Measurements from ENCODE around the gene EIF6.

EIF6 gene

DNA sequence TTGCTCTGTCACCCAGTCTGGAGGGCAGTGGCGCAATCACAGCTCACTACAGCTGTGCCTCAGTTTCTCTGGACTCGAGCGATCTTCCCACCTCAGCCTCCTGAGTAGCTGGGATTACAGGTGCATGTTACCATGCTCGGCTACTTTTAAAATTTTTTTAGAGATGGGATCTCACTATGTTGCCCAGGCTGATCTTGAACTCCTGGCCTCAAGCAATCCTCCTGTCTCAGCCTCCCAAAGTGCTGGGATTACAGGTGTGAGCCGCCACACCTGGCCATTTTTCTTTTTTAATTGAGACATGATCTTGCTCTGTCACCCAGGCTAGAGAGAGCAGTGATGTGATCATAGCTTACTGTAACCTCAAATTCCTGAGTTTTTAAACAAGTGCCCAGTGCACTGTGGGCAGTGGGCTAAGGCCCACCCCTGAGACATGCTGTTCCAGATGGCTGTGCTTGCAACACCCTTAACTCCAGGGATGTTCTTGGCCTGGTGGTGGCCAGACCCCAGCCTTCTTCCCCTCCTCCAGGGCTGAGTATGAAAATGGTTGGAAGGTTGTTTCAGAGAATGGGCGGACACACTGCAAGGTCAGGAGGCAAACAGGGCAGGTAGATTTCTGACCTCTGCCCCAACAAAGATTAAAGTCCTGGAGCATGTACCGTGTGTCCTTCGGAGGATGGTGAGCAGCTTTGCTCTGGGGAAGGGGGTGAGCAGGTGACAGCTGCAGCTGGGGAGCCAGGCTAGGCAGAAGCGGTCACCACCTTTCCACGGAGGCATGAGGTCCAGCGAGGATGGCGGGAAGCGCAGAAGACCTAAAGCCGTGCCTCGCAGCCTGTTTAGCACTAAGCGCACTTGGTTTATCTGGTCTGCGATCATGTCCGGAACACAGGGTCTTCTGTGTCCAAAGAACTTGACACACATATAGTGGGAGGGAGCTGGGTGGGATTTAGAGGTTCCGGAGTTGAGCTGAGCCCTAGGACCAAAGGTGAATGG lies 9.0 kb upstream of the EIF6 start:
- DNase-seq (ENCODE audit: low spot score) = no peak

DNA sequence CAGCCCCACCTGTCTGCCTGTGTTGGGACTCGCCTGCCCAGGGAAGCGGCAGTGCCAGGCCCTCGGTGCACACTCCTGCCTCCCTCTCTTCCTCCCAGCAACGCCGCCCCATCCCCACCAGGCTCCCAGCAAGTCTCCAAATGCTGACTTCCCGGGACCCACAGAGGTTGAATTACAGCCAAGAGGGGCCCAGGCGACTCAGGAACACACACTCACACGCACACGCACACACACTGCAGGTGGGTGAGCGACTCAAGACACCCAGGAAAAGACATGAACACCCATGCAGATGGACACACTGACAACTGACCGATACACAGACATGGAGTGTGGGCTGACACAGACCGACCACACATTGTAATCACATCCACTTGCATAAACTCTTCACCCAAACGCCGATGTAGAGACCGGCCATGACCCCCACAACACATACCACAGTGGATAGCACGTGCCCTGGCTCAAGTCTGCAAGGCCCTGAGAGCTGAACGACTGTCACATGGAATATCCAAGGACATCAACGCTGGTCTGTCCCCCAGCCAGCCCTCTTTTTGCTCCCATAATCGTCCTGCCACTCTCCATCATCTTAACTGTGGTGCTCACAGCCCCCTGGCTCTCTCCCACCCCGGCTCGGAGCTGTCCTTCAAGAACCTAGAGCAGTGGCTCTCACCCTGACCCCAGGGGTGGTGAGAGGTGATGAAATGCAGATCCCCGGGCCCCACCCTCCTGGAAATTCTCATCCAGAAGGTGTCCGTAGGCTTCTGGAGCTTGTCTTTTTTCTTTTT lies 8.1 kb upstream of the EIF6 start:
- DNase-seq (ENCODE audit: low spot score) = no peak

DNA sequence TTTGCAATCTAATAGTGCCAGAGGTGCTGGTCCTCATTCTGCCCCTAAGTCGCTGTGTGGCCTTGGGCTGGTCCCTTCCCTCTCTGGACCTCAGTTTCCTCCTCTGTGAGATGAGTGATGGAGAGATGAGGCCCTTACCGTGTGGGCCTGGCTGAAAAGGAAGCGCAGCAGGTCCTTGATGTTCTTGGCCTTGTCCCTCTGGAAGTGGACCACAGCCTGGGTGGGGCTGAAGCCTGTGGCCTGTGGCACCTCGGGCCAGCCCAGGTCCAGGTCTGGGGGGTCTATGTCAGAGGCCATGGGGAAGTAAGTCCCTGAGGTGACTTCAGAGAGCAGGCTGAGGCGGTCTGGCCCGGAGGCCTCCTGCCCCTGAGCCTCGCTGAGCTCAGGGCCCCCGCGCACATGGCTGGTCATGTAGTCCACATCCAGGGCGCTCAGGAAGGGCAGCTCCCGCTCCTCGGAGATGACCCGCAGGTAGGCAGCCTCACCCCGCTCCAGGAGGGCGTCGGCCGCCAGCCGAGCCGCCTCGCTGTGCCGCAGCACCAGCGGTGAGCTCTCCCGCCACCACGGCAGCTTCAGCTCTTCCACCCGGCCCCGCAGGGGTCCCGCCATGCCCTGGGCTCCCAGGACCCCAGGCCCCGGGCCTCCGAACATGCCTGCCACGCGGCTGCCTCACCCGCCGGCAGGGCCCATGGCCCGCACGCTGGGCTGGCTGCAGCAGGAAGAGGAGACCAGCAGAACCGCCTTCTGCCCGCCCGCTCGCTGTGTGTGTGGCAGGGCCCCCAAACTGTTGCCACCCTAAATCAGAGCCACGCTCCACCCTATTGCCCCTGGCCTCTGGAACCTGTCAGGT lies 7.3 kb upstream of the EIF6 start, which contains the start of gene FAM83C:
Gene FAM83C (minus strand): TSS at position 772 of the 850 bp plus-strand sequence. CDS start 121 bp downstream, at position 651.
- DNase-seq (ENCODE audit: low spot score) = no peak

DNA sequence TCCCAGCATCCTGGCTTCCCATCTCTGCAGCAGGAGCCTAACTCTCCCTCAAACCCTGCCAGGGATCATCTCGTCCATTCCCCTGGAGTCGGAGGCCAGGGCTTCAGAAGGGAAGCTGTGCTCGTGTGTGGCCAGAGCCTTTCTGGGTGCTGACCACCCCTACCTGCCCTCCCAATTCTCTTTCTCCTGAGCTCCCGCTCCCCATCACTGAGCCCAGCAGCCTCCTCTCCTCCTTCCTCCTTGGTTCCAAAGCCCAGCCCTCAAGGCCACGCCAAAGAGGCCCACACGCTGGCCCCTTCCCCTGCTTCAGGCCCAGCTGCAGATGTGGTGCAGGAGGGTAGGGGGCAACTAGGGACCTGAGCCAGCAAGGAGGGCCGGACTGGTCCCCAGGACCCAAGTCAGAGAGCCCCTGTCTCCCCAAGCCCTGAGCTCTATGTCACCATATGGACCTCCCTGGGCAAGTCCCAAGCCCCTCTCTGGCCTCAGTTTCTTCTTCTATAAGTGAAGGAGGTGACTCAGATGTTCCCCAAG lies 6.4 kb upstream of the EIF6 start:
- DNase-seq (ENCODE audit: low spot score) = no peak

DNA sequence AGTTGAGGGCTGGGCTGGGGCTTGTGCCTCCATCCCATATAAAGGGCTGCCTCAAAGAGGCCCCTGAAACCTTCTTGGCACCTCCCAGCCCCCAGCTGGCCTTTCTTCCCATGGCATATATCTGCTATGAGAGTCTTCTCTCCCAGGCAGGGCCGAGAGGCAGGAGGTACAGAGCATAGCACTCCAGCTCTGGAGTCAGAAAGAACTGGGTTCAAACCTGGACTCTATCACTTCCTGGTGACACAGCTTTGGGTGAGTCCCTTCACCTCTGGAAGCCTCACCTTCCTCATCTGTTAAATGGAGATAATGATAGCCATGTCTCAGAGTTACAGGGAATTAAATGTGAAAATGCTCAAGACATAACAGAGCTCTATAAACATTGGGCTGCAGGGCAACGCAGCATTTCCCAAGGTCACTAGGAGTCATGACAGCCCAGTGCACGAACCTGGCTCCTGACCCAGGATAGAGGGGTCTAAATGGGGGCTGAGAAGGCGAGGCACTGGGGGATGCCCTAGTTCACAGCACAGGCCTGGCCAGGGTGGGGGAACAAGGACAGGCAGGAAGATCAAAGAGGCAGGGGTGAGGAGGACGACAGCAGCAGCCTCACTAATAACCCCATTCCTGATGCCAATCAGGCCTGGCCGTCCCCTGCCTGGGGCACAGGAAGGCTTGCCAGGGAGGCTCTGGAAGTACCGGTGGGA lies 5.8 kb upstream of the EIF6 start:
- no peak for DNase-seq (ENCODE audit: low spot score)

DNA sequence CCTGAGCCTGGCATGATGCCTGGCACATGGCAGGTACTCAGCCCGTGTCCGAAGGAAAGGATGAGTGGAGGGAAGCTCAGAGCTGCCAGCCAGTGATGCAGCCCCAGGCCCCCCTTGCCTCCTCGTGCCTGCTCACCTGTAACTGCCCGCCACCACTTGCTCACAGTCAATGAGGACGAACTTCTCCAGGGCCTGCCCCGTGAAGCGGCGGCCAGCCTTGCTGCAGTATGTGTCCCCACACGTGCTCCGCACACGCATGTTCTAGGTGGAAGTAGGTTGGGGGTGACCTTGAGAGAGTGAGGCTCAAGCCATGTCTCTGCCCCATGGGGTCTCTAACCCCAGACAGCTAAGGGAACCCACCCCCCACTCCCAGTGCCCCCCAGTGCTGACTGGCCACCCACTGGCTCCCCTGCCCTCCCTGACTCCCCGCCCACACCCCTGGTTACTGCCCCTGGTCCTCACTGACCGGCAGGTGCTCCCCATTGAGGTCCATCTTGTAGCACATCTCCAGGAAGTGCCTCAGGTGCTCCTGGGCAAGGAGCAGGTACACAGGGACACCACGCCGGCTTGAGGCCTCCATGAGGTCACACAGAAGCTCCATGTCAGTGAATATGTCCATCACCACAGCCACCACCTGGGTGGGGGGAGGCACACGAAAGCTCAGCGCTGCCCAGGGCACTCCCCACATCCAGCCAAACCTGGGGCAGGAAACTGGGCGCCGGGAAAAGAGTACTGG lies 3.9 kb upstream of the EIF6 start:
- no peak for DNase-seq (ENCODE audit: low spot score)

DNA sequence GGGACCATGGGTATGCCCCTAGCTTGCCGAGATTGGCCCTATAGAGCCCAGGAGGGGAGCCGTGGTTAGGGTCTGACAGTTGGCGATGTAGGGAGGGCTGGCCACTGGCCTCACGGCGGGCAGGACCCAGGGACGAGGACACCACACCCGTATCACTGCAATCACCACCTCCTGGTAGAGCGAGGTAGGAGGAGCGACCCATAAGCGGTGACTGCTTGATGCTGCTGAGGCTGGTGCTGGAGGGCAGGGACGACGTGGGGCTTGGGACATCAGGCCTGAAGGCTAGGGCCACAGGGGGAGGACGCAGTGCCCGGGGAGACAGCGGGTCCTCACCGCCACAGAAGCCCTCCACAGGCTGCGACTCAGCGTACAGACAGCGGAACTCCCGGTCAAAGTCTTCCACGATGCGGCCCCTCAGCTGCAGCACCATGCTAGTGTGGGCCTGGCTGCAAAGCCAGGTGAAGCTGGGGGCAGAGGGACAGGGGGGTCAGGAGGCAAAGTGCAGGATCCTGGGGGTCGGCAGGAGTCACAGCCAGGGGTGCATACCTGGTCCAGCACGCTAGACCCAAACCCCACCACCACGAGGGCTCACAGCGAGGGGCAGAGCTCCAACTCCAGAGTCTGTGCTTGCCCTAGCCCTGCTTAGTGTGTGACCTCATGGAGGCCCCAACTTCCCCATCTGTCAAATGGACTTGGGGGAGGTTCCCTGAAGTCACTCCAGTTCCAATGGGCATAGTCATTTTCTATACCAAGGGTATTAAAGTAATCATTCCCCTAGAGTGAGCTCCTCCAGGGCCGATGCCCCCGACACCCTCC lies 3.1 kb upstream of the EIF6 start:
- DNase-seq (ENCODE audit: low spot score) = no peak

DNA sequence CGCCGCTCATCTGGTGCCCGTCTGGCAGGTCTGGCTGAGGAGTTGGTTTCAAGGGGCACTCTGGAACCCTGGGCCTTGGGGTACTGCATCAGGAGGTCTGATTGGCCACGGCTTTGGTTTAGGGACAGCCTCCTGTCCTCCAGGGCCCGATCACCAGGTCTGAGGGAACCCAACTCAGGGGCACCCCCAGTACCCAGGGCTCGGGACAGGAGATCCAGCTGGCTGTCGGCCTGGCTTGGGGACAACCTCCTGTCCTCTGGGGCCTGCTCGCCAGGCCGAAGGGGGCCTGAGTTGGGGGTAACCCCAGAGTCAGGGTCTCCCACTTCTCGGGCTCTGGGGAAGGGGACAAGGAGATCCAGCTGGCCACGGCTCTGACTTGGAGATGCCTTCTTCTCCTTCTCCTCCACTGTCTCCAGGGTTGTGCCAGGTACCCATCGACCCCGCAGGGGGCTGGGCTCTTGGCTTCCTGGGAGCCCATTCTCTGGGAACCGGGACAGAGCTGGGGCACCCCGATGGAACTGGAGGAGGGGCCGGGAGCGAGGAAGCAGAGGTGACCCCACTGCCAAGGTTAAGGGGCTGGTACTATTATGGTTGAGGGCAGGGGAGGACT lies 2.4 kb upstream of the EIF6 start:
- no peak for DNase-seq (ENCODE audit: low spot score)

DNA sequence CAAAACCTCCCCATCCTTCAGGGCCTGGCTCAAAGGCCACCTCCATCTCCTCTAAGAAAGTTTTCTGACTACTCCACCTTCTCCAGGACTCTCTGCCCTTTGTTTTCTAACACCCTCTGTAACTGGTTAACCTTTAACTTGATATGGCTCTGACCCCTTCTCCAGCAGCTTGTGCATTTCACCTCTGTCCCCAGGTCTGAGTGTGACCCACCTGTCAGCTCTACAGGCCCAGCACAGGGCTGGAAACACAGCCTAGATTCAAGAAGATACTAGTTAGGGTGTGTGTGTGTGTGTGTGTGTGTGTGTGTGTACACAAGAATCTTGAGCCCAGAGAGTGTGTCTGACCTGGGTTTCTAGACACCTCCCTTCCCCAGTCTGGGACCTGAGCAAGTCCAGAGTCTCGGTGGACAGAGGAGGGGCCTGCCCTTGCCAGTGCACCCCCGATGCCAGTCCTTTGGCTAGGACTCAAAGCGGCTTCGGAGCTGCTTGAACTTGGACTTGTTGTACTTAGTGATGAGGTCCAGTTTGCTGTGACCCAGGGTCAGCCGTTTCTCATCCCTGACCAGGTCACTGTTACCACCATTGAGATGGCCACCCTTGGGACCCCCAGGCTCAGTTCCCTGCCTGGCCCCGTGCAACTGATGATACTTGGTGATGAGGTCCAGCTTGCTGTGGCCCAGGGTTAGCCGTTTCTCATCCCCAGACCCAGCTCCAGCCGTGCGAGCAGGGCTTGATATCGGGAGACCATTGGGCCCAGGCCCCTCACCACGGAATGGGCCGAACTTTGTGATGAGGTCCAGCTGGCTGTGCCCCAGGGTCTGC lies 1.7 kb upstream of the EIF6 start:
- no peak for DNase-seq (ENCODE audit: low spot score)

DNA sequence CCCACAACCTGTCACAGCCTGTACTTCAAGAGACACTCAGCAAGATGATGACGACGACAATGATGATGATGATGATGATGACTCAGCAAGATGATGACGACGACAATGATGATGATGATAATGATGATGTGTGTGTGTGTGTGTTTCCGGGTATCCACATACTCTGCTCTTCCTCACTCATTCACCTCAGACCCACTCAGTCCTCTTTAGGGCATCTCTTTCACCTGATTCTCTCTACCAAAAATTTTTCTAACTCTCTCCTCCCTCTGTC lies 1.2 kb upstream of the EIF6 start:
- no peak for DNase-seq (ENCODE audit: low spot score)

DNA sequence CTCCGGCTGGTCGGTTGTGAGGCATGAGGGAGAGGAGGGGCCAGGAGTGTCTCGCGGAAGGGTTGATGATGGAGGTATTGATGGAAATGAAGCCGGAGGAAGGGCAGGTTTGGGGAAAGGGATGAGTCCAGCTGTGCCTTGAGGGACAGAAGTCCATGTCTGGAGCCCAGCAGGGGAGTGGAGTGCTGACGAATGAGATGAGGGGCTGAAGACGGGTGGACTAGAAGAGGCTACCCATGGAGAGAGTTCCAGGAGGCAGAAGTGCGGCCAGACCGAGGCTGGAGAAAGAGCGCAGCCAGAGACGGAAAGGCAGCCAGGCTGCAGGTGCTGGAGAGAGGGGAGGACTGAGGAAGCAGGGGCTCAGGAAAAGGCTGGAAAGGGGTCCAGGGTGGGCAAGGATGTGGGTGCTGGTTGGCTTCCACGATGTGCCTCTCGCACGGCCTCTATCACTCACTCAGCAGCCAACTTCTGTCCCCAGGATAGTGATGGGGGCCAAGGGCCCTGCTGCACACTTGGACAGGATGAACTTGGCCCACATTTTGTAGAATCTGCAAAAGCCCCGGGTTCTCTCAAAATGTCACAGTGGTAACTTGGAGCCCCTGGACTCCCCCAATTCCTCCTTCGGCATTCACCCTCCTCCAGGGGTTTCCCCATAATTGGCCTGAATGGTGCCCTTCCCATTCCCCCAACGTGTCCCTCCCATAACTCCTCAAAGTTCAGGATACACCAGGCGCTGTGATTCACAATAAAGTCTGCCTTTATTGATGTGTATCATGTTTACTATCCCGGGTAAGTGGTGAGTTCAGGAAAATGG lies 627 bp upstream of the EIF6 start:
- DNase-seq (ENCODE audit: low spot score) = no peak

DNA sequence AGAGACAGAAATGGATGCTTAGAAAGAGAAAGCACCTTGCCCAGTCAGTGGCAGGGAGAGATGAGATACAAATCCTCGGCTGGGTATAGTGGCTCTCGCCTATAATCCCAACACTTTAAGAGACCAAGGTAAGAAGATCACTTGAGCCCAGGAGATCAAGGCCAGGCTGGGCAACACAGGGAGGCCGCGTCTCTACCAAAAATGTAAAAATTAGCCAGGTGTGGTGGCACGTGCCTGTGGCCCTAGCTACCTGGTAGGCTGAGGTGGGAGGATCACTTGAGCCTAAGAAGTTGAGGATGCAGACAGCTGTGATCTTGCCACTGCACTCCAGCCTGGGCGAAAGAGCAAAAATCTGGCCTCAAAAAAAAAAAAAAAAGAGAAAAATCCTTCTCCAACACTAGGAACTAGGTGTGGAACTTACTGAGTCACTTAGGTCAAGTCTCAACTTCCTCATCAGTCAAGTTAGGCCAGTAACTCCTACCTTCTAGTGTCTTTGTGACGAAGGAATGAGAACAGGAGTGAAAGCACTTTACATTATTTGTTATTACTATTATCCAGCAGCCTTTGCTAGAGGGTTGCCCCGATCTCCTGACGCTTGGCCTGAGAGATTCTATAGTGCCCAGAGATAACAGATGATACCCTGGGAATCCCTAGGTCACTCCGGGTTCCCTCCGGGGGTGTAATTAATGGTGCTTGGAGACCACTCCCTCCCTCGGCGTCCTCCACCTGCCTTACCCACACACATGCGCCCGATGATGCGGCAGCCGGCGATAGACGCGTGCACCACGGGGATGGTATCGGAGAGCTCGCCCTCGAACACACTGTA lies 918 bp downstream of the EIF6 start:
- DNase-seq (ENCODE audit: low spot score) = peak; percentile 34

DNA sequence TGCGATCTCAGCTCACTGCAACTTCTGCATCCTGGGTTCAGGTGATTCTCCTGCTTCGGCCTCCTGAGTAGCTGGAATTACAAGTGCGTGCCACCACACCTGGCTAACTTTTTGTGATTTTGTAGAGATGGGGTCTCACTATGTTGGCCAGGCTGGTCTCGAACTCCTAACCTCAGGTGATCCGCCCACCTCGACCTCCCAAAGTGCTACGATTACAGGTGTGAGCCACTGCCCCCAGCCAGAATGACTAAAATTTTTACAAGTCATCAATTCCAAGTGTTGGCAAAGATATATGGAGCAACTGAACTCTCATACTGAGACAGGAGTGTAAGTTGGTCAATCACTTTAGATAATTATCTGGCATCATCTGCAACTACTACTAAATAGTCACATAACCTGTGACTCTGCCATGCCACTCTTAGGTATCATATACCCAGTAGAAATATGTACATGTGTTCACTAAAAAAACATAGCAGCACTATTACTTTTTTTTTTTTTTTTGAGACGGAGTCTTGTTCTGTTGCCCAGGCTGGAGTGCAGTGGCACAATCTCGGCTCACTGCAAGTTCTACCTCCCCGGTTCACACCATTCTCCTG lies 3.0 kb downstream of the EIF6 start:
- no peak for DNase-seq (ENCODE audit: low spot score)

DNA sequence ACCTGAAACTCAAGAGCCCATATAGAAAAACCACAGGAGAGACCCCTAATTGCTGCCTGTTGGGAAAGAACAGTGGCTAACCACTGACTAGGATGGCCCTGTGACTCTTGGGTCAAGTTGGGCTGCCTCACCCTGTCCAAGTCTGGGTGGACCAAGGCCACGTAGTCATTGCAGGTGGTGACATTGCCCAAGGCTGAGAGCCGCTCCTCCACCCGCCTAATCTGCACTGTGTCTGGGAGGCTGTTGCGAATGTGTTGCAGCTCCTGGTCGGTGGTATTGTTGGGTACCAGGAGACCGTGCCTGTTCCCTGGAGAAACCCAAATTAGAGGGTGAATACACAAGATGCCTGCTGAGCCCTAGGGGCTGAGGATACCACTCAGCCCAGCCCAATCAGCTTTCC lies 4.0 kb downstream of the EIF6 start:
- no peak for DNase-seq (ENCODE audit: low spot score)

DNA sequence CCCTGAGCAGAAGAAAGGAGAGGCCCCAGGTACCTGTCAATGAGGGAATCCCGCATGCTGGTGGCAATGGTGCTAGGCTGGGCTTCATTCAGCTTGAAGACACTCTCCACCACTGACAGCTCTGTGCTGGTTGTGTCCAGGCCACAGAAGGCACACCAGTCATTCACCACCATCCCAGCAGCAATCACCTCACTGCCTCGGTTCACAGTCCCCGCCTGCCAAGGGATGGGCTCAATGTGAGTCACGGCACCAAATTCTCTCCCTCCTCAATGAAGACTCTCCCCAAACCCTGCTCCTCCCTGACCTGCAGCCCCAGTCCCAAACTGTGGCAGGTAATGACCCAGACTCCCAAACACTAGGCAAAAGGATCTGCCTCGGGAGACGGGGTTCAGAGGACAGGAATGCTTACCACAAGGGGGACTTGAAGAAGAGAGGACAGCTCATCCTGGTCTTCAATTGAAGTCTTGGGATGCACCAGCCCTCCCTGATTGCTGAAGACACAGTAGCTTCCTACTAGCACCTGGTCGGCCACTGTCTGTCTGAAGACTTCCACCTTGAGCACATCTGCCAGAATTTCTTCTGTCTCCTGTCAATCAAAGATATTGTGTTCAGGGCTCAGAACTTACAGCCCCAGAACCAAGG lies 4.9 kb downstream of the EIF6 start:
- DNase-seq (ENCODE audit: low spot score) = no peak

DNA sequence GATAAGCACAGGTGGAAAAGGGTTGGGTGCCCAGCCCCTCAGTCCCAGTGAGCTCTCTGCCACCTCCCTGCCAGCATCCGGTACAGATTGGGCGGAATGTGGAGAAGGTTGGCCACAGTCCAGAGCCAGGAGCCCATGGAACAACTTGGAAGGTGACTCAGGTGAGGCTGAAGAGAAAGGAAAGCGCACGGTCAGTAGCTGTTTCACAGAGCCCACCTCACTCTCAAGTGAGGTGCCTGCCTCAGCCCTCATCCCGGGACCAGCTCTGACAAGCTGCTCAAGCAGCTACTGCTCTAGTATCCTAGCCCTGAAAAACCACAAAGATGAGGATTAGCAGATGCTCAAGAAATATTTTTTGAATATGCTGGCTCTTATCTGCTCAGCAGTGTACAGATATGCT lies 5.5 kb downstream of the EIF6 start:
- DNase-seq (ENCODE audit: low spot score) = no peak

All from LoVo (cell line).